ENCODE data around the gene OR1L8. TPM values are rescaled to one million over a fixed set of nuclear protein-coding genes. Genes with fewer than 3 reads are reported as not detected.
"Not testable (repeated sequence)": the region's sequence is repeated elsewhere in the genome, so short reads cannot be mapped to it uniquely, and the experiment has no call there.

OR1L8 gene
- total RNA-seq, 4 donors from 2014 or later, result not detected

GRCh38 chr9:122538757-122539156 lies 44.4 kb downstream of the OR1L8 start:
- Histone ChIP-seq H3K36me3 (no peaks in the 10 kb centered on the region), H3K4me1 (no peaks in the 10 kb centered on the region), H3K27ac (replicated peaks in 1 of 4) (no peak overlapping the region), H3K27me3 (no peaks in the 10 kb centered on the region), H3K9me3 (peaks cover 0 to 4% (median 0%) of the 10 kb centered on the region in 4 donors), H3K4me3 (no peak overlapping the region)
- TF ChIP-seq POLR2AphosphoS5 (IDR thresholded peaks at IDR 0.05) (no peak), EP300 (IDR thresholded peaks at IDR 0.05) (no peak)
- intact Hi-C loops (cut with DNase I), result no loop called here
- DNase-seq (ENCODE audit: extremely low spot score), result no peak
- 59% methylated on average over 2 of the region's 2 CpGs for WGBS

GRCh38 chr9:122537066-122537465 lies 46.1 kb downstream of the OR1L8 start:
- H3K36me3 ChIP-seq; H3K9me3 ChIP-seq; DNase-seq (ENCODE audit: extremely low spot score); intact Hi-C loops (cut with DNase I); H3K4me3 ChIP-seq; H3K27ac ChIP-seq (replicated peaks in 1 of 4); H3K4me1 ChIP-seq; H3K27me3 ChIP-seq: not testable (repeated sequence)
- WGBS, result 60% methylated on average over 7 of the region's 7 CpGs

- no peaks in the 10 kb centered on the region for H3K36me3 ChIP-seq
- H3K9me3 ChIP-seq, result peaks cover 0 to 4% (median 0%) of the 10 kb centered on the region in 4 donors
- no peak overlapping the region for H3K27ac ChIP-seq (replicated peaks in 1 of 4)
- no peak for TF ChIP-seq CTCF (IDR thresholded peaks at IDR 0.05)
- TF ChIP-seq POLR2A (IDR thresholded peaks at IDR 0.05; ENCODE audit: low read depth), result no peak
- no peak for TF ChIP-seq POLR2AphosphoS5 (IDR thresholded peaks at IDR 0.05)
- TF ChIP-seq EP300 (IDR thresholded peaks at IDR 0.05), result no peak
- intact Hi-C loops (cut with DNase I), result no loop called here
- no peak overlapping the region for H3K4me3 ChIP-seq
- no peaks in the 10 kb centered on the region for H3K4me1 ChIP-seq
- 96% methylated on average over 1 of the region's 1 CpG for WGBS
- no peaks in the 10 kb centered on the region for H3K27me3 ChIP-seq
- DNase-seq (ENCODE audit: extremely low spot score), result no peak
These were observed 47.0 kb downstream of the OR1L8 start for GRCh38 chr9:122536134-122536533.

GRCh38 chr9:122531157-122531556 lies 52.0 kb downstream of the OR1L8 start:
- intact Hi-C loops (cut with DNase I); H3K9me3 ChIP-seq; H3K27ac ChIP-seq (replicated peaks in 1 of 4); DNase-seq (ENCODE audit: extremely low spot score); H3K27me3 ChIP-seq; H3K4me3 ChIP-seq; H3K36me3 ChIP-seq; H3K4me1 ChIP-seq: not testable (repeated sequence)
- WGBS, result 56% methylated on average over 4 of the region's 4 CpGs

GRCh38 chr9:122527193-122527592 lies 56.0 kb downstream of the OR1L8 start, which contains the start of gene OR1N1:
Gene OR1N1 (minus strand): TSS chr9:122527293. CDS start chr9:122527293, 0 bp downstream.
- Histone ChIP-seq H3K27me3 (no peaks in the 10 kb centered on the region), H3K4me1 (no peaks in the 10 kb centered on the region), H3K27ac (replicated peaks in 1 of 4) (no peak within 1 kb of the TSS), H3K9me3 (no peaks in the 10 kb centered on the region), H3K36me3 (no peaks in the 10 kb centered on the region), H3K4me3 (no peak within 1 kb of the TSS)
- TF ChIP-seq POLR2AphosphoS5 (IDR thresholded peaks at IDR 0.05), result no peak
- no peak for DNase-seq (ENCODE audit: extremely low spot score)
- WGBS, result 86% methylated on average over 3 of the region's 3 CpGs
- intact Hi-C loops (cut with DNase I), result no loop called here

GRCh38 chr9:122526602-122527001 lies 56.6 kb downstream of the OR1L8 start:
- Histone ChIP-seq H3K9me3 (no peaks in the 10 kb centered on the region), H3K27me3 (no peaks in the 10 kb centered on the region), H3K4me3 (no peak overlapping the region), H3K4me1 (no peaks in the 10 kb centered on the region), H3K27ac (replicated peaks in 1 of 4) (no peak overlapping the region), H3K36me3 (no peaks in the 10 kb centered on the region)
- no peak for DNase-seq (ENCODE audit: extremely low spot score)
- intact Hi-C loops (cut with DNase I), result no loop called here
- WGBS, result 75% methylated on average over 10 of the region's 10 CpGs
- TF ChIP-seq CTCF (IDR thresholded peaks at IDR 0.05), result no peak
- TF ChIP-seq EP300 (IDR thresholded peaks at IDR 0.05), result no peak
- TF ChIP-seq POLR2AphosphoS5 (IDR thresholded peaks at IDR 0.05), result no peak
- TF ChIP-seq POLR2A (IDR thresholded peaks at IDR 0.05; ENCODE audit: low read depth), result no peak

GRCh38 chr9:122519376-122519775 lies 63.8 kb downstream of the OR1L8 start:
- no peak for TF ChIP-seq POLR2A (IDR thresholded peaks at IDR 0.05; ENCODE audit: low read depth)
- TF ChIP-seq EP300 (IDR thresholded peaks at IDR 0.05), result no peak
- TF ChIP-seq POLR2AphosphoS5 (IDR thresholded peaks at IDR 0.05), result no peak
- DNase-seq (ENCODE audit: extremely low spot score), result no peak
- H3K27ac ChIP-seq (replicated peaks in 1 of 4), result no peak overlapping the region

More at GRCh38 chr9:122519376-122519775, 63.8 kb downstream of the OR1L8 start:
- H3K36me3 ChIP-seq, result no peaks in the 10 kb centered on the region
- intact Hi-C loops (cut with DNase I), result no loop called here
- H3K9me3 ChIP-seq, result no peaks in the 10 kb centered on the region
- H3K4me3 ChIP-seq, result no peak overlapping the region
- WGBS, result 90% methylated on average over 3 of the region's 3 CpGs
- no peaks in the 10 kb centered on the region for H3K4me1 ChIP-seq
- no peaks in the 10 kb centered on the region for H3K27me3 ChIP-seq

Measured in esophagus muscularis mucosa (tissue), 4 donors.